ENCODE measurements around the gene DIDO1.

Gene DIDO1

DNA sequence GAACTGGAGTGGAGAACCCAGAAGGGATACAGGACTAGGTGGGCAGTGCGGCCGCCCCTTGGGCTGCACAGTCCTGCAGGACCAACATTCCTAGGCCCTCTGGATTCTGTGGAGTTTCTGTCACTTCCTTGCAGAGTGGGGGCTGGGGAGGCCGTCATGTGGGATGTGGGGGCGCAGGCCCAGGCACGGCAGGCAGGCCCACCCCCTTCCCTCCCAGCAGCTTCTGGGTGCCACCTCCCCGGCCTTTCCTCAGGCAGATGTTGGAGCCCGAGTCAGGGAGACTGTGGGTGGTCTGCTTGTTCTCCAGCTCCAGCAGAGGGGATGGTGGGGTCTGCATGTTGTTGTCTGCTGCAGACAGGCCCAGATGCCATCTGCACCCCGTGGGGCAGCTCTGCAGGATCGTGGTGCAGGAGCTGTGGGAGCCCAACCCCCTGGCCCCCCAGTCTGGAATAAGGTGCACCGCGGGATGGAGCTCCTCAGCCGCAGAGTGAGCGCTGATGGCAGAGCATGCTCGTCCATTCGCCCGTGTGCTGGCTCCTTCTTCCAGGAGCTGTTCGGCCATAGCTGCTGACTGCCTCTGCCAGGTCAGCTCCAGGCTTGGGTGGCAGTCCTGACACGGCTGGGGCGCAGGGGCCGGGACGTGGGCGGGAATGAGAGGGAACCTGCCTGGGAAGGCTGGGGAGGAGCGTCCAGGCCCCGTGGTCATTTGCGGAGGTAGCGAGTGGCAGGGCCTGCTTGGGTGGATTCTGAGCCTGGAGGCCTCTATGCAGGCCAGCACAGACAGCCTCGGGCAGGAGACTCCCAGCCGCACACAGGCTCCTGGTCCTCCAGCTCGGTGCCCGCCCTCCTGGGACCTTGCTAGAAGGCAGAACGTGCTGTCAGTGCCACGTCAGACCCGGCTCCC is 44.3 kb upstream of the DIDO1 start:
- no peak overlapping the region for H3K4me3 ChIP-seq (ENCODE audit: low read depth, low read length)
- DNase-seq (ENCODE audit: low read depth): no peak
- TF ChIP-seq CTCF (IDR thresholded peaks at IDR 0.05; ENCODE audit: control insufficient read depth, extremely low read depth, insufficient read depth): no peak

GRCh38 chr20:62969939-62970306 is 43.6 kb upstream of the DIDO1 start:
- no peak for DNase-seq (ENCODE audit: low read depth)
- TF ChIP-seq CTCF (IDR thresholded peaks at IDR 0.05; ENCODE audit: control insufficient read depth, extremely low read depth, insufficient read depth): no peak
- H3K4me3 ChIP-seq (ENCODE audit: low read depth, low read length): no peak overlapping the region

- no peak for DNase-seq (ENCODE audit: low read depth)
- no peak for TF ChIP-seq CTCF (IDR thresholded peaks at IDR 0.05; ENCODE audit: control insufficient read depth, extremely low read depth, insufficient read depth)
- no peak overlapping the region for H3K4me3 ChIP-seq (ENCODE audit: low read depth, low read length)
These were observed 43.0 kb upstream of the DIDO1 start for GRCh38 chr20:62969179-62969760.

- no peak for TF ChIP-seq CTCF (IDR thresholded peaks at IDR 0.05; ENCODE audit: control insufficient read depth, extremely low read depth, insufficient read depth)
- DNase-seq (ENCODE audit: low read depth): no peak
- no peak overlapping the region for H3K4me3 ChIP-seq (ENCODE audit: low read depth, low read length)
These were observed 42.3 kb upstream of the DIDO1 start for GRCh38 chr20:62968378-62969178.

GRCh38 chr20:62967628-62968351 is 41.5 kb upstream of the DIDO1 start:
- TF ChIP-seq CTCF (IDR thresholded peaks at IDR 0.05; ENCODE audit: control insufficient read depth, extremely low read depth, insufficient read depth): no peak
- DNase-seq (ENCODE audit: low read depth): no peak

DNA sequence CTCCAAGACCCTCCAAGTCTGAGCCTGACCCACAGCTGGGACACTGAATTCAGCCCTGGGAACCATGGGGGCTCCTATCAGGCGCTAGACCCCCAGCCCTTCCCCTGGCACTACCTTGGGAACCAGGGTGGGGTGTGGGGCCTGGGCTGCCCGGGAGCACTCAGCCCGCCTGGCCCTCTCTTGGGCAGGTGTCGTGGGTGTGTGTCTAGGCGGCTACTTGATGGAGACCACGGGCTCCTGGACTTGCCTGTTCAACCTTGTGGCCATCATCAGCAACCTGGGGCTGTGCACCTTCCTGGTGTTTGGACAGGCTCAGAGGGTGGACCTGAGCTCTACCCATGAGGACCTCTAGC is 40.8 kb upstream of the DIDO1 start:
- TF ChIP-seq CTCF (IDR thresholded peaks at IDR 0.05; ENCODE audit: control insufficient read depth, extremely low read depth, insufficient read depth): no peak
- H3K4me3 ChIP-seq (ENCODE audit: low read depth, low read length): no peak overlapping the region
- no peak for DNase-seq (ENCODE audit: low read depth)

More at GRCh38 chr20:62967628-62968351, 41.5 kb upstream of the DIDO1 start:
- H3K4me3 ChIP-seq (ENCODE audit: low read depth, low read length): no peak overlapping the region

Data from LNCaP clone FGC (cell line).